Spleen (tissue), 7 donors: ENCODE results near the gene ENKD1.

Source experiments
- POLR2A ChIP-seq, 3 donors: fragments of 450-650 bp; IDR thresholded peaks; one replicate each; pipeline ENCODE4 v1.5.1; 2017; ENCODE audit warnings: antibody characterized with exemption in 3 of 3, mild to moderate bottlenecking in 1 of 3
- POLR2AphosphoS5 ChIP-seq, 3 donors: sonication (generic); formaldehyde crosslinking; IDR thresholded peaks; one replicate each; pipeline ENCODE4 v1.5.1; 2017; ENCODE audit warnings: antibody characterized with exemption in 3 of 3
- TF ChIP-seq, protein P1 (sequence below), 11 experiments: fragments of 200-600 bp in 7 of 11; fragments of 450-650 bp in 4 of 11; sonication (generic) in 4 of 11; IDR thresholded peaks in 8 of 11; conservative IDR thresholded peaks in 3 of 11; 1 replicate in 7 of 11; 2 replicates in 4 of 11; pipeline versions ENCODE4 v1.4.0 to v1.8.0; 2016 to 2021; ENCODE audit warnings: antibody characterized with exemption in 11 of 11, inconsistent platforms in 4 of 11, mild to moderate bottlenecking in 1 of 11
- donor health status: DM: no; HTN: no; CAD: no; lungs with moderate emphysema.
- donor health status: DM: no; HTN: no; CAD: no.
- donor health status: DM: no; HTN: no; CAD: no.

DNA sequence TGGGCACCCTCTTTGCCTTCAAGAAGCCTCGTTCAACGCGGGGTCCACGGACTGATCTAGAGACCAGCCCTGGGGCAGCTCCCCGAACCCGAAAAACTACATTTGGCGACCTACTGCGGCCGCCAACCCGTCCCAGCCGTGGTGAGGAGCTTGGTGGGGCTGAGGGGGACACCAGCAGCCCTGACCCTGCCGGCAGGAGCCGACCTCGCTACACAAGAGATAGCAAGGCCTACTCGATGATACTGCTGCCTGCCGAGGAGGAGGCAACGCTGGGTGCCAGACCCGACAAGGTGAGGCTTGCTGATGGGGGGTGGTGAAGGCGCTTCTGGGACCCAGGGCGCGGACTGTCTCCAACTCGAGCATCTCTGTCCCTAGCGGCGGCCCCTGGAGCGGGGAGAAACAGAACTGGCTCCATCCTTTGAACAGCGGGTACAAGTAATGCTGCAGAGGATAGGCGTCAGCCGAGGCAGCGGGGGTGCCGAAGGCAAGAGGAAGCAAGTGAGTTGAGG is 12.1 kb downstream of the ENKD1 start:
- TF ChIP-seq, protein P1, sequence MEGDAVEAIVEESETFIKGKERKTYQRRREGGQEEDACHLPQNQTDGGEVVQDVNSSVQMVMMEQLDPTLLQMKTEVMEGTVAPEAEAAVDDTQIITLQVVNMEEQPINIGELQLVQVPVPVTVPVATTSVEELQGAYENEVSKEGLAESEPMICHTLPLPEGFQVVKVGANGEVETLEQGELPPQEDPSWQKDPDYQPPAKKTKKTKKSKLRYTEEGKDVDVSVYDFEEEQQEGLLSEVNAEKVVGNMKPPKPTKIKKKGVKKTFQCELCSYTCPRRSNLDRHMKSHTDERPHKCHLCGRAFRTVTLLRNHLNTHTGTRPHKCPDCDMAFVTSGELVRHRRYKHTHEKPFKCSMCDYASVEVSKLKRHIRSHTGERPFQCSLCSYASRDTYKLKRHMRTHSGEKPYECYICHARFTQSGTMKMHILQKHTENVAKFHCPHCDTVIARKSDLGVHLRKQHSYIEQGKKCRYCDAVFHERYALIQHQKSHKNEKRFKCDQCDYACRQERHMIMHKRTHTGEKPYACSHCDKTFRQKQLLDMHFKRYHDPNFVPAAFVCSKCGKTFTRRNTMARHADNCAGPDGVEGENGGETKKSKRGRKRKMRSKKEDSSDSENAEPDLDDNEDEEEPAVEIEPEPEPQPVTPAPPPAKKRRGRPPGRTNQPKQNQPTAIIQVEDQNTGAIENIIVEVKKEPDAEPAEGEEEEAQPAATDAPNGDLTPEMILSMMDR (IDR thresholded peaks at IDR 0.05 in 8 of 11, conservative IDR thresholded peaks at IDR 0.05 in 3 of 11), result no peak
- peak in 2 of 3 donors; percentile 26 to 61 for TF ChIP-seq POLR2AphosphoS5 (IDR thresholded peaks at IDR 0.05)
- no peak for TF ChIP-seq POLR2A (IDR thresholded peaks at IDR 0.05)
